Activated CD4-positive, CD25-positive, alpha-beta regulatory T cell (primary cell): Measurements from ENCODE around the gene SLC9A2.

Source experiments
- DNase-seq, 4 experiments: peaks; one replicate each; lab custom pipeline; 2025; lab: John Stamatoyannopoulos, UW

SLC9A2 gene

GRCh38 chr2:102672107-102672776 lies 52.9 kb downstream of the SLC9A2 start:
- DNase-seq, result no peak

- no peak for DNase-seq
These were observed 55.0 kb downstream of the SLC9A2 start for GRCh38 chr2:102674370-102674769.

DNA sequence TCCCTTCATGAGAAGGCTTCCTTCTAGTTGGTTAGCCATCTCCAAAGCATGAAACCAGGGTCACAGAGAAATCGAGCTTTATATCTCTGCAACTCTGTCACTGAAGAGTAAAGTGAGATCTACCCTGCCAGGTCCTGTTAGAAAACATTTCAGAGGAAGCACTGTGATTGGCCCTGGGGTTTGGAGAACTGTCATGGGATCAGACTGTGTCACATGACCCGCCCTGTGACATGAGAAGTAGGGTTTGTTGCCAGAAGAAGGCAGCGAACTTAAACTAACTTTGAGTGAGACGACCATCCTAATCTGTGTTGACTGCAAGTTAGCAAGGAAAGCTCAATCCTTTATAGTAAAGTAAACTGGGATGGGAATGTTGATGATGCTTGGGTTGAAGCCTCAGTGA lies 55.5 kb downstream of the SLC9A2 start:
- no peak for DNase-seq

GRCh38 chr2:102677244-102678215 lies 58.2 kb downstream of the SLC9A2 start:
- DNase-seq, result no peak

DNA sequence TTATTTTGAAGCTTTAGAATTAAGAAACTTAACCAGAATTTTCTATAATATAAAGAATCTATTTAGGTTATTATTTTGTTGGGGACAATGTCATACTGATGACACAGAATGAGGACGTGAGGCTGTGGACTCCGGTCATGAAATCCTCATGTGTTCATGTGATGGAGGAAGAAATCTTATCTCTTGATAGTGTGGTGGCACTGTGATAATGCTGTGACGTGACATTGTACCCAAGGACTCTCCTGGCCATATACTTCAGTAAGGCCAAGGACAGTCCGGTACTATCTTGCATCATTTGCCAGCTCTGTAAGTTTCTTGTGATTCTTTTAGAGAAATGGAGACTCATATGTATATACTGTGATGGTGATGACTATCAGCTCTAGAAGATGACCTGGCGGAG lies 59.1 kb downstream of the SLC9A2 start:
- DNase-seq, result no peak

DNA sequence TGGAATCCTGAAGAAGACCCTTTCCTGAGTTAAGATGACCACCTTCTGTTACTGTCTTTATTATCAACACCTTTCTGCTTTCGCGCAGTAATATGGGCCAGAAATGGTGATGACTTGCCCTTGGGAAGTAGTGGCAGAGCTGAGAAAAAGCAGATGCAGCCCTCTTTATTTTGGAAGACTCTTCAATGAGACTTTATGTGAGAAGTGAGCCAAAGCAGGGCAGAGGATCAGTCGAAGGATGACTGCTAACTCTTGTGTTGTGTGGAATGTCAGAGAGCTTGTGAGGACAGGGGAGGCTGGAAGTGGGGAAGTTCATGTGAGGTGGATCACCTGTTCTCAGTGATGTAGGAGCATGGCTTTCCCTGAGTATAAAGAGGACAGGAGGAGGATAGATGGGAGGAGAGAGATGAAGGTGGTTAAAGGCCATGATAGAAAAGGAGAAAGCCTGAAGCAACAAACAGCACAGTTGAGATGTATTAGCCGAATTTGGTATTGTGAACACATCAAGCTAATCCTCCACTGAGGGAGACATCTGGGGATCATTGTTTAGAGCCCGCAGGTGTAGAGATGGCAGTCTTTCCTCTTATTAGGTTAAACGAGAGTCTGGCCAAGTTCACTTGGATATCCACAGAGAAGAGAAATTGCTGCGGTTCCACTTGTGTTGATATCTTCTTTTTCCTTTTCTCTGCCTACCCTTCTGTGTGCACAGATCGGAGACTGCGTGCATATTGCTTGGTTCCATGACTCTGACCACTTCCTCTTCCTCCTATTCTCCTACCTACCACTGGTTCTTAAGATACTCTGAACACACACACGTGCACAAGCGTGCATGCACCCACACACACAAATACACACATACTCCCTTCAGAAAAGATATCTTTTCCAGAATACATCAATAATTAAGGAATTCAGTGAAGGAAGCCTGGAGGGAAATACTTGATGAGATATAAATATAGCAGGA lies 67.4 kb downstream of the SLC9A2 start:
- DNase-seq, result no peak

GRCh38 chr2:102690012-102690411 lies 70.7 kb downstream of the SLC9A2 start:
- DNase-seq, result no peak

DNA sequence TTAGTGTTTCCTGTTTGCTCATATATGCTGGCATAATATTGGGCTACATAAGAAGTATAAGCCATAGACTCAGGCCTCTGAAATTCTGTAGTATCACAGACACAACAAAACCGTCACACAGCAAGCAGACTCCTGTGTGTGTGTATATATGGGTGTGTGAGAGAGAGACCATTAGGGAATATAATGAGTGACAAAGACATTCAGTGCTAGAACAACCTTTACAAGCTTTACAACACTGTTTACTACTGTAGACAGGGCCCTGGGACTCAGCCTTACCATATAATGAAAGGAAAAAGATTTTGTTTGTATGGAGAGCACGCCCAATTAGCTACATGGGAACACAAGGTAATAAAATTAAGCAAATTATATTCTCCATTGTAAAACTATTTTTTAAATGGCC lies 77.1 kb downstream of the SLC9A2 start:
- DNase-seq, result no peak

DNA sequence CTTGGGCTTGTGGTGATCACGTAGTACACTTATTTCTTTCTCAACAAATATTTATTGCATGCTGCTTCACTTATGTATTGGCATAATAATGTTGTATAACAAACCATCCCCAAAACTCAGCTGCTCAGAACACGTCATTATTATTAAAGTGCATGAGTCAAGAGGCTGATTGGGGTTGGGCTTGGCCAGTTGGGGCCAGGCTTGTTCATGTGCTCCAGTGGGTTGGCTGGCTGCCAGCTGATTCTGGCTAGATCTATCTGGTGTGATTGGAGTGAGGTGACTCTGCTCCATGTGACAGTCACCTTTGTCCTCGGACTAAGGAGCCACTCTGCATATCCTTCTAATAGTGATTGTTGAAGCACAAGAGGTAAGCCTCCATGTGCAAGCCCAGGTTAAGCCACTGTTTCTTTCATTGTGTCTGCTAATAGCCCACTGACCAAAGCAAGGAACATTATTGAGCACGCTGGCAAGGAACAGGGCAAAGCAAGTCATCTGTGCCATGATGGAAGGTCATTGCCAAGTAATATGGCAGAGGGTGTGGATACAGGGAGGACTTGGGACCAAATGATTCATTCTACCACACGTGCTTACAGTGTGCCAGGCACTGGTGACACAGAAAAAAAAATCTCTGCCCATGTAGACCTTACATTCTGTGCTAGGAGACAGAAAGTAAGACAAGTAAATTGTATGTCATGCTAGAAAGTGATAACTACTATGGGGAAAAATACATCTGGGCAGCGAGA lies 79.2 kb downstream of the SLC9A2 start:
- no peak for DNase-seq

GRCh38 chr2:102703305-102703704 lies 84.0 kb downstream of the SLC9A2 start:
- DNase-seq, result no peak

- no peak for DNase-seq
These were observed 84.4 kb downstream of the SLC9A2 start for GRCh38 chr2:102703748-102704147.

DNA sequence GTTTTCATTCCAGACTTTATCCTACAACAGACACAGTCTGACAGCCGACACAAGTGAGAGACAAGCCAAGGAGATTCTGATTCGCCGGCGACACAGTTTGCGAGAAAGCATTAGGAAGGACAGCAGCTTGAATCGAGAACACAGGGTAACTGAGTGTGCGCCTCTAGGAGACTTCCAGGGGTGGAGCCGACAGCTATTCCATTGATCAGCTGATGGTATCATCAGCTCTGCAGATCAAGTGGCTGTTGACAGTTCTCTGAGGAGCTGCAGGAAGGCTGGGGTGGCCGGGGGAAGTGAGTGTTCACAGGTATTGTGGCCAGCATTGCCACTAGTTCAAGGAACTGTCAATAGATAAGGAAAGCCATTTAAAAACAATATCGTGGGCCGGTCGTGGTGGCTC lies 85.2 kb downstream of the SLC9A2 start:
- DNase-seq, result no peak

DNA sequence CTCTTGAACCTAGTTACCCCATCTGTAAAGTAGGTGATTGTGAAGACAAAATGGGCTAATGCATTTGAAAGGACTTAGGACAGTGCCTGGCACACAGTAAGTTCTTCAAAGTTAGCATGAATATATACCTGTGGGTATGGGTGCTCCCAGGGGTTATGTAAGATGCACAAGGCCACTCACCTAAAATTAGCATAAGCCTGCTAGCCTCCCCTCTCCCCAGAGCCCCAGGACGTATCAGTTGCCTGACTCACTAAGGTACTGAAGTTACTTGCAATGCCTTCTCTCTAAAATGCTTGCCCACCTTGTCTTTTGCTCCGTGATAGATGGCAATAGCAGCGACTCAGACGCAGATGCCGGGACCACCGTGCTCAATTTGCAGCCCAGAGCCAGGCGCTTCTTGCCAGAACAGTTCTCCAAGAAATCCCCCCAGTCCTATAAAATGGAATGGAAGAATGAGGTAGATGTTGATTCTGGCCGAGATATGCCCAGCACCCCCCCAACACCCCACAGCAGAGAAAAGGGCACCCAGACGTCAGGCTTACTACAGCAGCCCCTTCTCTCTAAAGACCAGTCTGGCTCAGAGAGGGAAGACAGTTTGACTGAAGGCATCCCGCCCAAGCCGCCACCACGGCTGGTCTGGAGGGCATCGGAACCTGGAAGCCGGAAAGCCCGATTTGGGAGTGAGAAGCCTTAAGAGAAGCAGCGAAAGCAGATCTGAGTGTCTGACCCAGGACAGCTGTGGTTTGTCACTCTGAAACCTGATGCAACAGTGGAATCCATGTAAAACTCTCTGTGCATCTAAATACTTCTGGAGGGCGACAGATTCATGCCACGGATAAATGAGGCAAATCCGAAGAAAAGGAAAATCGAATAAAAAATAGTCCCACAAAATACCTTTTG lies 88.7 kb downstream of the SLC9A2 start:
- no peak for DNase-seq

DNA sequence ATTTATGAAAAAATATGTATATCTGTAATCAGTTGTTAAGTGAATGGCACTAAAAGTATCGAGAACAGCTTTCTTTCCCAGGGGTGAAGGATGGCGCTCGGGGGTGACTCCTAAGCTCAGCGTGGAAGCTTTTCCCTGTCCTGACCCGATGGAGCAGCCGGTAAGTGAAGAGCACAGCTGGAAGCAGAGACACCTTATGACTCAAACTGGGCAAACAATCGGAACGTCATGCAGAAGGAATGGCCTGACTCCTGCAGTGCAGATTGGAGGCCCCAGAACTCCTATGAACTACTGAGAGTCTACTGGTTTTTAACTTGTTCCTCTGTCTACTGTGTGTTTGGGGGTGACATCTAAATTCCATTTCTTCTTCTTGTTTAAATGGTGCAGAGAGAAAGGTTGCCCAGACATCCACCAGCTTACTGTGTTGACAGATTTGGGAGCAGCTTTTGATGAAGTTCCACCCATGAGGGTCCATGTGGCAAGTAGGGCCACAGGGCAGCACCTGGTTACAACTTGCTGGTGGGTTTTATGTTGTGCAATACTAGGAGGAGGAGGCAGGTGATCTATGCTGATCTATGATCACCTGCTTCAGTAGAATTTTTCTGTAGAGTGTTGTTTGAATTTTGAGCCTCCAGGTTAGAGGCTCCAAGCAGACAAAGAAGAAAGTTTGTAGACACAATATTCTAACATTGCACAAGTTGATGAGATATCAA lies 89.7 kb downstream of the SLC9A2 start:
- no peak for DNase-seq

GRCh38 chr2:102717308-102718018 lies 98.1 kb downstream of the SLC9A2 start:
- DNase-seq, result no peak

- no peak for DNase-seq
These were observed 99.3 kb downstream of the SLC9A2 start for GRCh38 chr2:102718387-102719316.

DNA sequence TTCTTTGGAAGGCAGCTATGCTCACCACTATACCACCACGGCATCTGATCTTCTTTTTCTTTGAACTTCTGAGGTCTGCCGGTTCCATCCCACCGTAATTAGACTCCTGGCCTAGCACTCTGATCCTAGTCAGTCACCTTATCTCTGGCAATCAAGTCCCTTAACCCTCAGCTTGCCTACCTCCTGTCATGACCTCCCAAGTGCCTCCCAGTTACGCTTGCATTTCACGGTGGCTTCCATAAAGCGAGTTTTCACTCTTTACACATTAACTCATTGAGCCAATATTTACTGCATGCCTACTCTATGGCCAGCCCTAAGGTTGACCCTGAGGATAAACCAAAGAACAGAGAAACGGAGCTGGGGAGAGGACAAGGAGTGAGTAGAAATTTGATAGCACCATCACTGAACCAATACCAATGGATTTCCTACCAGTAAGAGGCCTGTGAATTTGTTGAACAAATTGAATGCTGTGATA lies 104.7 kb downstream of the SLC9A2 start:
- DNase-seq, result no peak

DNA sequence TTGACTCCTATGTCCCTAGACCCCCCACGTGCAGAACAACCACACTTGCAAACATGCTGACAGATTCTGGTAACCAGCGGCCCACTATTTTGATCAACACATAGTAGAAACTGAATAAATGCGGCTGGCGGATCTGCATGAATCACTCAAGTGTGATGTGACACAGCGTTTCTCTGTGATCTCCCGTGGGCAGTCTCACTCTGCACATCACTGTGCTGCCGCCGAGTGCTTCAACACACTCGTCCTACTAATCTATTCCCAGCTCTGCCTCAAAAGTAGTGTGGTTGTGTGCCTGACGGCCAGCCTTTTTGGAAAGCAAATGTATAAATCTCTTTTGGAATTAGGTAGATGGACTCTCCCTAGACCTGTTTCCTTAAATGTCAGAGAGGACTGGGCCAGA lies 105.2 kb downstream of the SLC9A2 start:
- DNase-seq, result no peak
